GM23338 (cell line): Measurements from ENCODE around the gene PTPRN2. TPM values are rescaled to one million over a fixed set of nuclear protein-coding genes. Genes with fewer than 3 reads are reported as not detected.

Experiments
- ATAC-seq: fragments of 200-7000 bp; cut with Tn5 transposase; 3 replicates; pipeline ENCODE4 v1.9.1; 2020
- DNase-seq: peaks from one replicate; pipeline ENCODE4 v3.0.0-alpha.2; 2015; ENCODE audit warnings: low spot score
- H2AFZ ChIP-seq: fragments of 200-600 bp; sonication (generic); 2 replicates; pipeline ENCODE4 v1.8.0; 2016; ENCODE audit warnings: antibody characterized with exemption, mild to moderate bottlenecking, moderate library complexity
- H3F3A ChIP-seq: fragments of 200-600 bp; sonication (generic); replicated peaks from 2 replicates; pipeline ENCODE4 v1.8.0; 2017; ENCODE audit warnings: antibody characterized with exemption, mixed run types, low read depth
- H3K27ac ChIP-seq: fragments of 200-600 bp; sonication (generic); 2 replicates; pipeline ENCODE4 v1.6.1; 2016; ENCODE audit warnings: low read depth
- H3K27me3 ChIP-seq: fragments of 200-600 bp; sonication (generic); 2 replicates; pipeline ENCODE4 v1.8.0; 2016; ENCODE audit warnings: mild to moderate bottlenecking, mixed run types, moderate library complexity; ENCODE audit not compliant: insufficient read depth
- H3K36me3 ChIP-seq: fragments of 200-600 bp; sonication (generic); 2 replicates; pipeline ENCODE4 v1.8.0; 2016; ENCODE audit warnings: mild to moderate bottlenecking; ENCODE audit not compliant: insufficient read depth
- H3K4me1 ChIP-seq: fragments of 200-600 bp; sonication (generic); 2 replicates; pipeline ENCODE4 v1.8.0; 2016; ENCODE audit warnings: mild to moderate bottlenecking, moderate library complexity; ENCODE audit not compliant: insufficient read depth
- H3K4me2 ChIP-seq: fragments of 200-600 bp; sonication (generic); 2 replicates; pipeline ENCODE4 v1.7.1; 2017; ENCODE audit warnings: mixed run types
- H3K4me3 ChIP-seq: fragments of 200-600 bp; sonication (generic); 2 replicates; pipeline ENCODE4 v1.6.1; 2016; ENCODE audit warnings: mixed run types
- H3K79me2 ChIP-seq: fragments of 200-600 bp; sonication (generic); replicated peaks from 2 replicates; pipeline ENCODE4 v1.8.0; 2017; ENCODE audit warnings: mild to moderate bottlenecking; ENCODE audit not compliant: insufficient read depth
- H3K9me2 ChIP-seq: fragments of 200-600 bp; sonication (generic); 2 replicates; pipeline ENCODE4 v1.8.0; 2017; ENCODE audit not compliant: insufficient read depth
- H4K20me1 ChIP-seq: fragments of 200-600 bp; sonication (generic); replicated peaks from 2 replicates; pipeline ENCODE4 v1.8.0; 2017; ENCODE audit warnings: mild to moderate bottlenecking; ENCODE audit not compliant: insufficient read depth
- H3K27ac Mint-ChIP-seq: 2 replicates; pipeline ENCODE4 v1.8.0; 2020; ENCODE audit warnings: inconsistent platforms, mild to moderate bottlenecking, moderate library complexity, mixed read lengths
- H3K27me3 Mint-ChIP-seq: 3 replicates; pipeline ENCODE4 v1.8.0; 2022; ENCODE audit warnings: low read depth, mild to moderate bottlenecking, moderate library complexity, mixed read lengths, inconsistent platforms; ENCODE audit not compliant: insufficient read depth, poor library complexity
- H3K36me3 Mint-ChIP-seq: 3 replicates; pipeline ENCODE4 v1.8.0; 2021; ENCODE audit warnings: low read depth, mild to moderate bottlenecking, inconsistent platforms, moderate library complexity, mixed read lengths
- H3K4me1 Mint-ChIP-seq: 3 replicates; pipeline ENCODE4 v1.8.0; 2020; ENCODE audit warnings: mild to moderate bottlenecking, inconsistent platforms, mixed read lengths
- H3K4me3 Mint-ChIP-seq: 3 replicates; pipeline ENCODE4 v1.8.0; 2021; ENCODE audit warnings: moderate library complexity, mild to moderate bottlenecking, inconsistent platforms, mixed read lengths
- H3K9me3 Mint-ChIP-seq: 3 replicates; pipeline ENCODE4 v1.8.0; 2020; ENCODE audit warnings: moderate library complexity, mild to moderate bottlenecking, inconsistent platforms, mixed read lengths
- CTCF ChIP-seq, 2 experiments: fragments of 200-600 bp in 1 of 2; sonication (generic) in 1 of 2; conservative IDR thresholded peaks; 2 replicates each; pipeline versions ENCODE4 v1.5.1 to v1.6.1; 2016 to 2017; ENCODE audit warnings: antibody characterized with exemption in 2 of 2, low read depth in 2 of 2, mild to moderate bottlenecking in 2 of 2, moderate library complexity in 1 of 2
- ETS1 ChIP-seq: IDR thresholded peaks from 2 replicates; pipeline ENCODE4 v1.6.1; 2016; ENCODE audit warnings: antibody characterized with exemption
- EZH2 ChIP-seq: fragments of 200-600 bp; sonication (generic); IDR thresholded peaks from one replicate; pipeline ENCODE4 v1.8.0; 2017; ENCODE audit warnings: antibody characterized with exemption, mild to moderate bottlenecking, low read depth; ENCODE audit not compliant: unreplicated experiment
- EZH2phosphoT487 ChIP-seq: fragments of 200-600 bp; sonication (generic); IDR thresholded peaks from one replicate; pipeline ENCODE4 v1.8.1; 2018; ENCODE audit warnings: antibody characterized with exemption; ENCODE audit not compliant: unreplicated experiment
- NANOG ChIP-seq: IDR thresholded peaks from 2 replicates; pipeline ENCODE4 v1.6.1; 2016; ENCODE audit warnings: antibody characterized with exemption, borderline replicate concordance
- REST ChIP-seq: IDR thresholded peaks from one replicate; pipeline ENCODE4 v1.6.1; 2018; ENCODE audit warnings: antibody characterized with exemption; ENCODE audit not compliant: unreplicated experiment
- ZNF114 ChIP-seq: fragments of 250-450 bp; sonication (Bioruptor Pico); IDR thresholded peaks from 2 replicates; pipeline ENCODE4 v1.5.0; 2020; ENCODE audit warnings: mild to moderate bottlenecking, moderate library complexity
- ZNF331 ChIP-seq: fragments of 250-450 bp; sonication (Bioruptor Pico); IDR thresholded peaks from 2 replicates; pipeline ENCODE4 v1.5.0; 2020; ENCODE audit warnings: low read depth, mild to moderate bottlenecking, moderate library complexity
- ZNF462 ChIP-seq: fragments of 250-450 bp; sonication (Bioruptor Pico); IDR thresholded peaks from 2 replicates; pipeline ENCODE4 v1.5.0; 2020; ENCODE audit warnings: mild to moderate bottlenecking, moderate library complexity
- polyA plus RNA-seq: library from polyadenylated mRNA; unstranded; fragments of >200 nt; fragmentation: Nextera tagmentation; extraction: Ambion mirVana; gene quantifications from 2 replicates; pipeline ENCODE4 v1.2.1, GENCODE V29; 2016
- total RNA-seq: library from RNA; depleted of rRNA; stranded (reverse); fragments of >200 nt; shearing (Covaris generic); gene quantifications from 2 replicates; pipeline ENCODE4 v1.2.3, GENCODE V29; 2014

Gene PTPRN2
- total and polyA plus RNA-seq, 2 experiments from 2014 or later: 0.87 to 4.0 TPM

- Mint-ChIP-seq H3K4me1 (no peaks in the 10 kb centered on the region), H3K27ac (no peak overlapping the region), H3K4me3 (no peak overlapping the region), H3K36me3 (peaks cover 24% of the 10 kb centered on the region), H3K9me3 (peaks cover 92% of the 10 kb centered on the region), H3K27me3 (peaks cover 7% of the 10 kb centered on the region)
- DNase-seq: no peak
- Histone ChIP-seq H3K9me2 (no peaks in the 10 kb centered on the region), H3F3A (no peaks in the 10 kb centered on the region), H2AFZ (no peak overlapping the region), H3K4me2 (no peak overlapping the region), H3K4me3 (no peak overlapping the region), H3K36me3 (no peaks in the 10 kb centered on the region), H3K4me1 (no peaks in the 10 kb centered on the region), H3K27me3 (no peaks in the 10 kb centered on the region), H3K79me2 (no peaks in the 10 kb centered on the region), H3K27ac (no peak overlapping the region), H4K20me1 (no peaks in the 10 kb centered on the region)
- no peak for ATAC-seq
- TF ChIP-seq EZH2phosphoT487 (no peak), EZH2 (no peak)
Observed at GRCh38 chr7:157513682-157514081, 1073.9 kb downstream of the PTPRN2 start.

- Mint-ChIP-seq H3K27ac (no peak overlapping the region), H3K36me3 (peaks cover 20% of the 10 kb centered on the region), H3K27me3 (peaks cover 3% of the 10 kb centered on the region), H3K4me1 (no peaks in the 10 kb centered on the region), H3K4me3 (no peak overlapping the region), H3K9me3 (peaks cover 92% of the 10 kb centered on the region)
- Histone ChIP-seq H3K9me2 (no peaks in the 10 kb centered on the region), H3K4me3 (no peak overlapping the region), H3K27ac (no peak overlapping the region), H3K4me1 (no peaks in the 10 kb centered on the region), H2AFZ (no peak overlapping the region), H4K20me1 (no peaks in the 10 kb centered on the region), H3K4me2 (no peak overlapping the region), H3F3A (no peaks in the 10 kb centered on the region), H3K36me3 (no peaks in the 10 kb centered on the region), H3K79me2 (no peaks in the 10 kb centered on the region), H3K27me3 (no peaks in the 10 kb centered on the region)
- DNase-seq (no peak), ATAC-seq (no peak)
- TF ChIP-seq NANOG: no peak
- TF ChIP-seq ETS1: no peak
- TF ChIP-seq ZNF462 (CRISPR knock-in tag): no peak
- no peak for TF ChIP-seq EZH2phosphoT487
- no peak for TF ChIP-seq REST
- TF ChIP-seq CTCF (conservative IDR thresholded peaks at IDR 0.05; ENCODE audit: low read depth in 2 of 2): no peak
- TF ChIP-seq ZNF331 (CRISPR knock-in tag): no peak
- TF ChIP-seq ZNF114 (CRISPR knock-in tag): no peak
Observed at GRCh38 chr7:157513162-157513621, 1074.4 kb downstream of the PTPRN2 start.
